GM10266 (cell line): ENCODE results near the gene TEPSIN.

Experiments
- DNase-seq: peaks from one replicate; pipeline ENCODE4 v3.0.0; 2012; ENCODE audit errors: extremely low spot score
- CTCF ChIP-seq: IDR thresholded peaks from 2 replicates; pipeline ENCODE4 v1.5.1; 2012; ENCODE audit warnings: mild to moderate bottlenecking, low read depth; ENCODE audit not compliant: control insufficient read depth, insufficient read depth; ENCODE audit errors: missing control alignments

Gene TEPSIN

GRCh38 chr17:81245024-81245664, 6.3 kb upstream of the TEPSIN start:
- TF ChIP-seq CTCF = no peak
- peak; percentile 61 for DNase-seq

- no peak for DNase-seq
Measured at GRCh38 chr17:81244358-81245023, 5.6 kb upstream of the TEPSIN start.

GRCh38 chr17:81243333-81243664, 4.4 kb upstream of the TEPSIN start:
- DNase-seq = no peak
- no peak for TF ChIP-seq CTCF

More at GRCh38 chr17:81244358-81245023, 5.6 kb upstream of the TEPSIN start:
- no peak for TF ChIP-seq CTCF

GRCh38 chr17:81242421-81243332, 3.8 kb upstream of the TEPSIN start:
- no peak for DNase-seq
- TF ChIP-seq CTCF = no peak

GRCh38 chr17:81241648-81242420, 3.0 kb upstream of the TEPSIN start:
- peak; percentile 89 for TF ChIP-seq CTCF
- peak; percentile 88 for DNase-seq

GRCh38 chr17:81241203-81241602, 2.3 kb upstream of the TEPSIN start:
- DNase-seq = no peak
- no peak for TF ChIP-seq CTCF
